ENCODE data around the gene ALPI.
A peak's percentile ranks its signal among the peaks of the same experiment; 100 is the strongest.

The ALPI gene

DNA sequence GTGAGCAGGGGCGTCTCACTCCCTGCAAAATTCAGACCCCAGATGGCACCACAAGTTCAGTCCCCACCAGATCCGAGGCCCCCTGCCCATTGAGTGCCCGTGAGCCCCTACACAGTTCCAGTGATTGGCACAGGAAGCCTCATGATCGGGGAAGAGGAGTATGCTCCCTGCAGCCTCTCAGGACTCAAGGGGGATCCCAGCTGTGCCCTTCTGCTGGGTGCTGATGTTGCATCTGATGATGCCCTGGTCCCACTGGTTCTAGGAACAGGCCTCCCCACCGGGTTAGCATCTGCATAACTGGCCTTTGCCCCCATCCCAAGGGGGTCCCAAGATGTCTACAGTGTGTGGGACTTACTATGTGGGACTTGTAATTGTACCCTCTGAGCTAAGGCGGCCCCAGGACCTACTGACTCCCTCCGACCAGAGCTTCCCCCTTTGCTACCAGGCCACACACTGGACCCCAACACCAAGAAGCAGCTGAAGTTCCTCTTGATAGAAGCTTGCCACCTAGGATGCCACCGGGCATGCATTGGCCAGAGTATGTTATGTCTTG is 40.7 kb upstream of the ALPI start:
- TF ChIP-seq FOXP2 (optimal IDR thresholded peaks at IDR 0.05; ENCODE audit: control extremely low read depth, extremely low read length, insufficient read depth) (no peak), POLR2AphosphoS5 (IDR thresholded peaks at IDR 0.05; ENCODE audit: borderline replicate concordance, low read depth, low read length) (no peak), EZH2 (IDR thresholded peaks at IDR 0.05) (no peak)
- Histone ChIP-seq H3K4me3 (no peak overlapping the region), H3K9ac (ENCODE audit: insufficient read length) (no peak overlapping the region), H3K9me3 (ENCODE audit: low read depth, low read length) (no peaks in the 10 kb centered on the region), H3K36me3 (ENCODE audit: insufficient read depth, low read length) (no peaks in the 10 kb centered on the region), H3K27ac (no peak overlapping the region)
- DNase-seq (ENCODE audit: low read depth, low spot score) = no peak

DNA sequence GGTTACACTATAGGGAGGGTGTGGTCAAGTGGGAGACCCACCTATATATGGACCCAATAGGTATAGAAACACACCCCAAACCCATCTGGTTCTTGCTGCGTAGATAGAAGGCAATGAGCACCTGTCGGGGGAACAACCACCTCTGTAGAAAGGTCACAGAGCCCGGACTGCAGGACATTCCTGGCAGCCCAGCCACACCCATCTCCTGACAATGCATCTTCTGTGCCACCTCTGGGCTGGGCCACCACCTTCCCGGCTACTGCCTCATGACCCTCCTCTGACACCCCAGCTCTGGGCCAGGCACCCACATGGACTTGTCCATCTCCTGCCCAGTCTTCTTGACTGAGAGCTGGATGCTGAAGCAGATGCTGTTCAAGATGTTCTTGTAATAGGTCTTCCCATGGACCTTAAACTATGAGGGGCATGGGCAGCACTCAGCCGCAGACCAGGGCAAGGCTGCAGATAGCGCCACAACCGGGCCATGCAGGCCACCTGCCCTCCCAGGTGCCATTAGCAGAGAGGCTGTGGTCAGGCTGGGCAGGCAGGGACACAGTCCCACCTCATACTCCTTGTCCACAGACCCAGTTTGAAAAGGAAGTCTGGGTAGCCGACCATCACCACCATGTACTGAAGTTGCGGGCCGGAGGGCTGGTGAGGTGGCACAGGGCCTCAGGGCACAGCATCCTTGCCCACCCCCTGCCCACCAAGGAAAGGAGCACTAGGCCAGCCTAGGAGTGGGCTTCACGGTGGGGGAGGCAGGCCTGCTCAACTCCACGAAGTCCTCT is 40.0 kb upstream of the ALPI start:
- no peaks in the 10 kb centered on the region for H3K9me3 ChIP-seq (ENCODE audit: low read depth, low read length)
- TF ChIP-seq EZH2 (IDR thresholded peaks at IDR 0.05) (no peak), POLR2AphosphoS5 (IDR thresholded peaks at IDR 0.05; ENCODE audit: borderline replicate concordance, low read depth, low read length) (no peak), FOXP2 (optimal IDR thresholded peaks at IDR 0.05; ENCODE audit: control extremely low read depth, extremely low read length, insufficient read depth) (no peak)
- no peak overlapping the region for H3K9ac ChIP-seq (ENCODE audit: insufficient read length)
- no peak overlapping the region for H3K27ac ChIP-seq
- no peak for DNase-seq (ENCODE audit: low read depth, low spot score)
- H3K4me3 ChIP-seq = no peak overlapping the region
- no peaks in the 10 kb centered on the region for H3K36me3 ChIP-seq (ENCODE audit: insufficient read depth, low read length)

DNA sequence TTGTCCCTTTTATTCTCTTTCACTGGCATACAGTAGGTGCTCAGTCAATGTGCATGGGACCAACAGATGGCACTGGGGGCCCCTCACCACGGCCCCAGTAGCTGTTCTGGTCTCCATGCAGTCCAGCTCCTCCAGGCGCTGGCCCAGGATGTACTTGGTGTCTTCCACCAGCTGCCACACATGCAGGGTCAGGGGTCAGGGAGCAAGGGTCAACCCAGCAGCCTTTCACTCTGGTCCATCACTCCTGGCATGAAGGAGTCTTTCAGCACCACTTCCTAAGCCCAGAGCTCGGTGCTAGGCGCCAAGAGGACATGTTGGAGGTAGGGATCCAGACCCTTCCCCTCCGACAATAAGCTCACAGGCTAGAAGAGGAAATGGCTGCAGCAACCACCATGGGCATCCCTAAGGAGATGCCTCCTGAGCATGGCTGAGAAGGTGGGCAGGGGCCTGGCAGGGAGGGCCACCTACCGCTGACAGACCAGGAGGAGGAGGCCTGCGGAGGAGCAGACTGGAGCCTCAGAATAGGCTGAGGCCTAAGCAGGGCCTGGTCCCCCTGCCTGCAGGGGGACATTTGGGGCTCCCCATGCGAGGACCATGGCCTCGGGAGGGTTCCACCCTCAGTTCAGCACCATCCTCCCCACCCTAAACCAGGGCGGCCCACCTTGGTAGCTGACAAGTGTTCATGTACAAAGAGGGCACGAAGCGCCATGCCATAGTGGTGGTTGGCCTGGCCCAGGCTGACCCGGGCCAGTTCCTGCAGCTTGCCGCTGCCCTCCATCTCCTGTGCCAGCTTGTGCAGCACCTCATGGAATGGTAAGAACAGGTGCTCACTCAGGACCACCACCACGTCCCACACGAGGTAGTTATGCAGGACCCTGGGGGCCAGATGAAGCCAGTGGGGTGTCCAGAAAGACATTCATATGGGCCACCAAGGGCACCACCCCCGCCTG is 39.2 kb upstream of the ALPI start:
- DNase-seq (ENCODE audit: low read depth, low spot score) = no peak
- Histone ChIP-seq H3K9me3 (ENCODE audit: low read depth, low read length) (no peaks in the 10 kb centered on the region), H3K36me3 (ENCODE audit: insufficient read depth, low read length) (no peaks in the 10 kb centered on the region), H3K4me3 (no peak overlapping the region), H3K9ac (ENCODE audit: insufficient read length) (no peak overlapping the region), H3K27ac (no peak overlapping the region)
- TF ChIP-seq FOXP2 (optimal IDR thresholded peaks at IDR 0.05; ENCODE audit: control extremely low read depth, extremely low read length, insufficient read depth) (no peak), POLR2AphosphoS5 (IDR thresholded peaks at IDR 0.05; ENCODE audit: borderline replicate concordance, low read depth, low read length) (no peak), EZH2 (IDR thresholded peaks at IDR 0.05) (no peak)

DNA sequence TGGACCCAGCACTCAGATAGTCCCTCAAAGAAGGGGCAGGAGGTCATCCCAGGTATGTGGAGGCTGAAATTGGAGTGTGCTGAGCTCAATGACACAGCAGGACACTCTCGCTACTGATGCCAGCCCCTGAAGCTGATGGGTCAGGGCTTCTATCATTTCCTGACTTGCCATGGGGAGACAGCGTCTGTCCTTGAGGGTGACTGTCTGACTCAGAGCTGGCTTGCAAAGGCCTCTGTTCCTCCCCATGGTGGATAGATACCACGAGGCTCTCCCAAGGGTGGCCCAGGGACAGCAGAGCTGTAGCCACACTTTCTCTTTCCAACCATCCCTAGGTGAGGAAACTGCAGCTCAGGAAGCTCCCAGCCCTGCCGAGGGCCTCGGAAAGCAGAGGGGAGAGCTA is 38.5 kb upstream of the ALPI start:
- H3K36me3 ChIP-seq (ENCODE audit: insufficient read depth, low read length) = no peaks in the 10 kb centered on the region
- no peak overlapping the region for H3K4me3 ChIP-seq
- TF ChIP-seq FOXP2 (optimal IDR thresholded peaks at IDR 0.05; ENCODE audit: control extremely low read depth, extremely low read length, insufficient read depth) (no peak), POLR2AphosphoS5 (IDR thresholded peaks at IDR 0.05; ENCODE audit: borderline replicate concordance, low read depth, low read length) (no peak), EZH2 (IDR thresholded peaks at IDR 0.05) (no peak)
- H3K9ac ChIP-seq (ENCODE audit: insufficient read length) = no peak overlapping the region
- no peak for DNase-seq (ENCODE audit: low read depth, low spot score)
- H3K9me3 ChIP-seq (ENCODE audit: low read depth, low read length) = no peaks in the 10 kb centered on the region
- no peak overlapping the region for H3K27ac ChIP-seq

DNA sequence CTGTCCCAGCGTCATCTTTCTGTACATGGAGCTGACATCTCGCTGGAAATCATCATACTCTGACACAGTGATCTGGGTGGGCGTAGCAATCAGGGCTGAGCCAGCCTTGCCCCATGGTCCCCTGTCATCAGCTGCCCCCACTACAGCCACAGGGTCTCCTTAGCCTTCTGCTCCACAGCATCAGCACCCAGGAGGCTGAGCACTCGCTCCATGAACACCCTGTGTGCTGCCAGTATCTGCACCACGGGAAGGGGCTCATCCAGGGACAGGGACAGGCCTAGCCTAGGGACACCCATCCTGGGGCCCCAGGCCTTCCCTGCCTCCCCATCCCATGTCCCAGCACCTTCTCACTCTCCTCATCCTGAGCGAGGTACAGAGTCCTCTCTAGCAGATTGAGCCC is 37.9 kb upstream of the ALPI start:
- Histone ChIP-seq H3K9ac (ENCODE audit: insufficient read length) (no peak overlapping the region), H3K4me3 (no peak overlapping the region), H3K27ac (no peak overlapping the region), H3K9me3 (ENCODE audit: low read depth, low read length) (no peaks in the 10 kb centered on the region), H3K36me3 (ENCODE audit: insufficient read depth, low read length) (no peaks in the 10 kb centered on the region)
- DNase-seq (ENCODE audit: low read depth, low spot score) = no peak
- no peak for TF ChIP-seq POLR2AphosphoS5 (IDR thresholded peaks at IDR 0.05; ENCODE audit: borderline replicate concordance, low read depth, low read length)

DNA sequence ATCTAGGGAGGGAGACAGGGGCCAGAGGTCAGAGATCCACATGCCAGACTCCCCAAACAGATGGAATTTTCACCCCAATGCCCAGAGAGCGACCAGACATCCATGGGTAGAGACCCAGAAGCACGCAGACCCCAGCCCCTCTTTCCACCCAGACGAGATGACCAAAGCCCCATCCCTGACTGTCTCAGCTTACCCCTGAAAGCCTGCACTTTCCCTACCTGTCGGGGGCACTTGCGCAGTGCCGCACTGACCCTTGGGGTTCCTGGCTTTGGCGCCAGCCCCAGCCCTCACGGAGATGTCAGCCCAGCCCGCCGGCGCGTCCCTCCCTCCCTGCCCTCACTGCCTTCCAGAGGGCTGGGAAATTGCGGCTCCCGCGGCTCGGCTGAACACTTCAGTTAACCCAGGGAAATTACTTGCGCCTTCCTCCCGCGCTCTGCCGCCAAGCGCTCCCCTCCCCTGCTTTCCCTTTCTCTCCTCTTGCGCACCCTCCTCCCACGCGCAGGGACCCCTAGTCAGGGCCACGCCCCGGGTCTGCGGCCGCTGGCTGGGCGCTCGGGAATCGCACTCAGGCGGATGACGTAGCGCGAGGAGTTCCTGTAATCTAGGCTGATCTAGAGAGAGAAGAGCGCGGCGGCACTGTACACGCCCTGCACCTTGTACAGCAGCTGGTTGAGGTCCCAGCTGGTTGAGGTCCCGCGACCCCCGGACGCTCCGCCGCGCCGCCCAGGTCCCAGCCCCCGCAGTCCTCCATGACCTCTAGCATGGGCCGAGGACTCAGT is 37.3 kb upstream of the ALPI start:
- DNase-seq (ENCODE audit: low read depth, low spot score) = no peak
- no peaks in the 10 kb centered on the region for H3K36me3 ChIP-seq (ENCODE audit: insufficient read depth, low read length)
- 0 out of 2 replicates have a peak overlapping the region, but pooled peaks have one; percentile 15 for H3K4me3 ChIP-seq

DNA sequence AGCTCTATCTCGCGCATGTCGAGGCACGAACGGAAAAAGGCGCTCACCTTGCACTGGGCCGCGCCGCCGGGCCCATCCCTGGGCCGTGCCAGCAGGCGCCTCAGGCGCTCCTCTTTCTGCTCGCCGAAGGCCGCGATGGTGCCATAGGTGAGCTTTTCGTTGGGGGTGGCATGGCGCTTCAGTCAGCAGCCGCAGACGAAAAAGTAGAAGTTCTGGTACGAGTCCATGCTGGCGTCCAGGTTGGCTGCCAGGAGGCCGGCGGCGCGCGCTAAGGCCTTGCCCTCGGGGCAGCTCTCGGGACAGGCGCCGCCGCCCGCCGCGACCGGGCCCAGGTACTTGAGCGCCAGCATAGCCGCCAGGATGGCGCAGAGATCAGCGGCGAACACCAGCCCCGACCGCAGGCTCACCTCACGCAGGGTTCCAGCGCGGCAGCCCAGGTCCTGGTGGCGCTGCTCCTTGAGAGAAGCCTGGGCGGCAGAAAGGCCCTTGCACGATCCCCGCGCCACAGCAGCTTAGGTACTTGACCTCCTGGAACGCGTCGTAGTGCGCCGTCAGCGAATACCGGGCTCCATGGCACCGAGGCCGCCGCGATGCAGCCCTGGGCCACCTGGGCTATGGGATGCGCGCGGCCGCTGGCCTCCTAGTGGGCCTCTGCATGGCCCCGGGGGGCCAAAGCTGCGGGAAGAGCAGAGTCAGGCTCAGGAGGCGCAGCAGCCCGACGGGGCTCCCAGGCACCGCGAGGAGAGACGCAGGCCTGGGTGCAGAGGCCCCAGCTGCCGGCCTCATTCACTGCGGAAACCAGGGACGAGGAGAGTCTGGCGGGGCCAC is 36.5 kb upstream of the ALPI start:
- H3K27ac ChIP-seq = no peak overlapping the region
- H3K9me3 ChIP-seq (ENCODE audit: low read depth, low read length) = no peaks in the 10 kb centered on the region
- no peak overlapping the region for H3K4me3 ChIP-seq
- H3K9ac ChIP-seq (ENCODE audit: insufficient read length) = no peak overlapping the region
- DNase-seq (ENCODE audit: low read depth, low spot score) = no peak
- H3K36me3 ChIP-seq (ENCODE audit: insufficient read depth, low read length) = no peaks in the 10 kb centered on the region
- no peak for TF ChIP-seq POLR2AphosphoS5 (IDR thresholded peaks at IDR 0.05; ENCODE audit: borderline replicate concordance, low read depth, low read length)
- peak; percentile 48 for TF ChIP-seq EZH2 (IDR thresholded peaks at IDR 0.05)

More for the DNA sequence above, 37.3 kb upstream of the ALPI start:
- no peak for TF ChIP-seq FOXP2 (optimal IDR thresholded peaks at IDR 0.05; ENCODE audit: control extremely low read depth, extremely low read length, insufficient read depth)
- no peak for TF ChIP-seq EZH2 (IDR thresholded peaks at IDR 0.05)
- TF ChIP-seq POLR2AphosphoS5 (IDR thresholded peaks at IDR 0.05; ENCODE audit: borderline replicate concordance, low read depth, low read length) = no peak
- Histone ChIP-seq H3K27ac (no peak overlapping the region), H3K9ac (ENCODE audit: insufficient read length) (no peak overlapping the region), H3K9me3 (ENCODE audit: low read depth, low read length) (no peaks in the 10 kb centered on the region)
